ENCODE measurements around the gene SLCO4A1.

Gene SLCO4A1

DNA sequence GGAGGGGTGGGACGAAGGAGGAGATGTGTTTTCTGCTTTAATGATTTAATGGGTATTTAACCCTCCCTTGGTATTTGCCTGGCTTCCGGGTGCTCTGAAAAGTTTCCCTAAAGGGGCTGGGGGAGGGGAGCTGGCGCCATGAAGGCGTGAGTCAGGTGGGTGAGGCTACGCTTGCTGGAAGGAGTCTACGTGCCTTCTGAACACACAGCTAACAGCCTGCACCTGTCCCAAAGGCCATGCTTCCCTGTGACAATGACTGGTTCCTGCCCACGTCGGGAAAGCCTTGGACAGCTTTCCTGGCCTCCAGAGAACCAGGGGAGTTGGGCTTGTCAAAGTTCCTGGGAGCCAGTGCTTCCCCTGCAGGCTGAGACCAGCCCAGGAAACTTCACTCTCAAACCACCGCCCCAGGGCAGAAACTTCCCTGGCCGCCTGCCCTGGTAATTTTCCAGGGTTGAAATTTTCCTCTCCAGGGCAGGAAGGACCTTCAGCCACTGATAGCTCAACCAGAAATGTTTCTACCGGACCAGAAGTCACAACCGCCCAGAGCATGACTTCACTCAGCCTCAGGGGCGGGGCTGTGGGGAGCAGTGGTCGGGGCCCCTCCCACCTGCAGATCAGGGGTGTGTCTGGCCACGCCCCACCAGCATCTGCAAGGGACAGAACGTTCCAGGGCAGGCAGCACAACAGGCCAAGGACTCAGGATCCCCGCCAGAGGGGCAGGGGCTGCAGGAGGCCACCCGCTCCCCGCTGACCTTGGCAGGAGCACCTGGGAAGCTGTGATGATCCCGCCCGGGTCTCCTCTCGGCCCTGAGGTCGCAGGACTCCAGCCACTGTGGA is 18.6 kb upstream of the SLCO4A1 start:
- H3K9ac ChIP-seq (ENCODE audit: low read length), result no peak overlapping the region
- H2BK120ac ChIP-seq (ENCODE audit: insufficient read depth, low read length, poor library complexity), result peak overlapping the region; percentile 67
- H3K27ac ChIP-seq (ENCODE audit: low read depth, low read length), result peak overlapping the region; percentile 92
- peaks cover 31 to 35% of the 10 kb centered on the region in 2 experiments for H3K4me1 ChIP-seq (ENCODE audit: control insufficient read depth in 1 of 2, insufficient read depth in 2 of 2, low read length in 2 of 2)
- no CpG with 5 or more reads among the region's 23 CpGs for WGBS (ENCODE audit: extremely low coverage, insufficient coverage, insufficient read length)
- DNase-seq, result peak; percentile 96 to 99
- H3K14ac ChIP-seq (ENCODE audit: low read length), result peak overlapping the region; percentile 76
- H3K4me3 ChIP-seq (ENCODE audit: low read depth, low read length), result no peak overlapping the region
- H3K9me3 ChIP-seq (ENCODE audit: insufficient read depth, low read depth, low read length), result peaks cover 3% of the 10 kb centered on the region
- H2BK5ac ChIP-seq (ENCODE audit: low read depth, low read length, poor library complexity), result peak overlapping the region; percentile 86
- peak overlapping the region; percentile 73 for H3K4ac ChIP-seq (ENCODE audit: low read depth, low read length)
- no peak overlapping the region for H4K12ac ChIP-seq (ENCODE audit: low read depth, low read length)
- H3K27me3 ChIP-seq (ENCODE audit: insufficient read depth, low read length), result no peaks in the 10 kb centered on the region
- H3K23ac ChIP-seq (ENCODE audit: low read length), result no peak overlapping the region
- peak overlapping the region; percentile 75 for H4K8ac ChIP-seq (ENCODE audit: low read depth, low read length)
- H2AK5ac ChIP-seq (ENCODE audit: low read length), result peak overlapping the region; percentile 88
- H3K79me1 ChIP-seq (ENCODE audit: low read length), result peaks cover 35% of the 10 kb centered on the region
- H3K79me2 ChIP-seq (ENCODE audit: control insufficient read depth, insufficient read depth, low read length, poor library complexity), result peaks cover 5% of the 10 kb centered on the region
- peak overlapping the region; percentile 62 for H3K18ac ChIP-seq (ENCODE audit: low read length)
- no peaks in the 10 kb centered on the region for H3K36me3 ChIP-seq (ENCODE audit: control insufficient read depth in 1 of 2, insufficient read depth in 2 of 2, low read length in 2 of 2)
- H2AFZ ChIP-seq (ENCODE audit: insufficient read depth, low read length, poor library complexity), result peak overlapping the region; percentile 70
- H4K91ac ChIP-seq (ENCODE audit: low read depth, low read length), result peak overlapping the region; percentile 93
- peak overlapping the region; percentile 84 for H2BK12ac ChIP-seq (ENCODE audit: low read length)
- H3K4me2 ChIP-seq (ENCODE audit: low read length), result peak overlapping the region; percentile 45

DNA sequence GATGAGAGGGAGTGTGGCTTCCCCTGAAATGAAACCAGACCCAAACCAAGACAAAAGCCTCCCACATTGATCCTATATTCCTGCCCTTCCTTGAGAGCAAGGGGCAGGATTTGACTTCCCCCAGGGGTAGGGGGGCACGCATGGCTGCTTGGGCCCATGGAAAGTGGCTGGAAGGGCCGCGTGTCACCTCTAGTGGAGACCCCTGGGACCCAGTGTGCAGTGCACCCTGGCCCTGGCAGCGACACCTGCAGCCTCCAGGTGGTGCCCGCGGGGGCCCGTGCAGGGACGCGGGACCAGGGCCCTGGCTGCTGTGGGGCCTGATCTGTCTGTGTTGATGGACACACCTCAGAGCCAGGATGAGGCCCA is 18.0 kb upstream of the SLCO4A1 start:
- H3K27ac ChIP-seq (ENCODE audit: low read depth, low read length), result peak overlapping the region; percentile 92
- peaks cover 35% of the 10 kb centered on the region for H3K79me1 ChIP-seq (ENCODE audit: low read length)
- peak overlapping the region; percentile 9 for H3K4ac ChIP-seq (ENCODE audit: low read depth, low read length)
- no peak overlapping the region for H3K4me3 ChIP-seq (ENCODE audit: low read depth, low read length)
- peak overlapping the region; percentile 43 for H3K18ac ChIP-seq (ENCODE audit: low read length)
- DNase-seq, result peak in 1 of 2 donors; percentile 40
- no CpG with 5 or more reads among the region's 9 CpGs for WGBS (ENCODE audit: extremely low coverage, insufficient coverage, insufficient read length)
- peak overlapping the region; percentile 46 for H3K14ac ChIP-seq (ENCODE audit: low read length)
- peak overlapping the region; percentile 61 for H2BK12ac ChIP-seq (ENCODE audit: low read length)
- peaks cover 5% of the 10 kb centered on the region for H3K79me2 ChIP-seq (ENCODE audit: control insufficient read depth, insufficient read depth, low read length, poor library complexity)
- no peak overlapping the region for H3K9ac ChIP-seq (ENCODE audit: low read length)
- peak overlapping the region; percentile 11 for H3K4me2 ChIP-seq (ENCODE audit: low read length)
- H3K23ac ChIP-seq (ENCODE audit: low read length), result no peak overlapping the region
- H3K27me3 ChIP-seq (ENCODE audit: insufficient read depth, low read length), result no peaks in the 10 kb centered on the region
- H2AFZ ChIP-seq (ENCODE audit: insufficient read depth, low read length, poor library complexity), result peak overlapping the region; percentile 12
- peak overlapping the region; percentile 80 for H4K91ac ChIP-seq (ENCODE audit: low read depth, low read length)
- H2BK120ac ChIP-seq (ENCODE audit: insufficient read depth, low read length, poor library complexity), result peak overlapping the region; percentile 40
- H3K9me3 ChIP-seq (ENCODE audit: insufficient read depth, low read depth, low read length), result peaks cover 3% of the 10 kb centered on the region
- no peaks in the 10 kb centered on the region for H3K36me3 ChIP-seq (ENCODE audit: control insufficient read depth in 1 of 2, insufficient read depth in 2 of 2, low read length in 2 of 2)
- H2AK5ac ChIP-seq (ENCODE audit: low read length), result peak overlapping the region; percentile 80
- peaks cover 28 to 31% of the 10 kb centered on the region in 2 experiments for H3K4me1 ChIP-seq (ENCODE audit: control insufficient read depth in 1 of 2, insufficient read depth in 2 of 2, low read length in 2 of 2)
- H4K8ac ChIP-seq (ENCODE audit: low read depth, low read length), result peak overlapping the region; percentile 13
- H2BK5ac ChIP-seq (ENCODE audit: low read depth, low read length, poor library complexity), result peak overlapping the region; percentile 35
- H4K12ac ChIP-seq (ENCODE audit: low read depth, low read length), result no peak overlapping the region

DNA sequence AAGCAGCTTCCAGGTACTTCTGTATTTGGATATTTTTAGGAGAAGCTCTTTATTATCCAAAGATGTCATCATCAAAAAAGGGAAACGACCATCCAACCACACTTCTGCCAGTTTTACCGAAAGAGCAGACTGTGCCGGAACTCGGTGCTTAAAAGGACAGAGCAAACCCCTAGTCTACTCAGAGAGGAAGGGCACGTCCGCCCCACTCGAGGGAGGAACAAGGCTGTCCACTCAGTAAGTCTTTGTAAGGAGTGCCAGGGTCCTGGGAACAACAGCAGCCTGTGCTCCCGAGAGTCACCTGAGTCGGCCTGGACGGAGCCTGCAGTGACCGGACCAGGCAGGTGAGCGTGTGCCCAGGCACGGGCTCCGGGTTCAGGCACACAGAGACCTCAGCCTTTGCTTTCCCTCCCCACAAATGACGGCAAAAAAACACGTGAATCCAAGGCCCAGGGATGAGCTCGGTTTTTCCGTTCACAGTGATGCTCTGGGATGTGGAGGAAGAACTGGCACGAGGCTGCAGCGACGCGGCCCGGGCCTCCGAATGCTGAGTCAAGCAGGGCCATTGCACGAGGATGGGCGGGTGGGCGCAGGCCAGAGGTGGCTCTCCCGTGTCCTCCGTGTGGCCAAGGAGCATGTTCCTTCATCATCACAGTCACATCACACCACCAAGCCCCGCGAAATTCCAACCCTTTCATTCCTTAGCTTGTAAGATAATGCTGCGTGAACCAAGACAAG is 17.4 kb upstream of the SLCO4A1 start:
- WGBS (ENCODE audit: extremely low coverage, insufficient coverage, insufficient read length), result no CpG with 5 or more reads among the region's 32 CpGs
- H3K27me3 ChIP-seq (ENCODE audit: insufficient read depth, low read length), result no peaks in the 10 kb centered on the region

DNA sequence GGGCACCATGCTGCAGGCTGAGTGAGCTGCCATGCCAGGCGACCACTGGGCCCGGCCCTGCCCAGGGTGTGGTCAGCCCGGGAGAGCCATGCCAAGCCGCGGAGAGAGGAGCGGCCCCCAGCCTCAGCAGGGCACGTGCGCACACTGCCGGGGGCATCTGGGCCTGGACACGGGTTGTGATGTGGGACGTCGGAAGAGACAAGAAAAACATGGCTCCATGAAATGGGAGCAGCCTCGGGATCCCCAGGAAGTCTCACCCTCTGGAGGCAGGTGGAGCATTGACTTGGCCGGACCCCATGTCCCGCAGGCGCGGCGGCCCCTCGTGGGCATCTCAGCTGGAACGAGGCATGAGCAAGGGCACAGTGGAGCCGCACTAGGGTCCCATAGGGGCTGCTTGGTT is 16.8 kb upstream of the SLCO4A1 start:
- Histone ChIP-seq H2BK12ac (ENCODE audit: low read length) (peak overlapping the region; percentile 73), H3K36me3 (ENCODE audit: control insufficient read depth in 1 of 2, insufficient read depth in 2 of 2, low read length in 2 of 2) (no peaks in the 10 kb centered on the region), H3K4me1 (ENCODE audit: control insufficient read depth in 1 of 2, insufficient read depth in 2 of 2, low read length in 2 of 2) (peaks cover 28 to 31% of the 10 kb centered on the region in 2 experiments), H3K4me2 (ENCODE audit: low read length) (no peak overlapping the region), H3K79me2 (ENCODE audit: control insufficient read depth, insufficient read depth, low read length, poor library complexity) (peaks cover 5% of the 10 kb centered on the region), H3K14ac (ENCODE audit: low read length) (no peak overlapping the region), H3K9ac (ENCODE audit: low read length) (no peak overlapping the region), H3K79me1 (ENCODE audit: low read length) (peaks cover 35% of the 10 kb centered on the region), H2AFZ (ENCODE audit: insufficient read depth, low read length, poor library complexity) (peak overlapping the region; percentile 21), H2BK120ac (ENCODE audit: insufficient read depth, low read length, poor library complexity) (peak overlapping the region; percentile 0), H3K9me3 (ENCODE audit: insufficient read depth, low read depth, low read length) (peaks cover 3% of the 10 kb centered on the region), H3K23ac (ENCODE audit: low read length) (no peak overlapping the region), H2BK5ac (ENCODE audit: low read depth, low read length, poor library complexity) (no peak overlapping the region), H4K8ac (ENCODE audit: low read depth, low read length) (no peak overlapping the region), H3K4ac (ENCODE audit: low read depth, low read length) (no peak overlapping the region), H4K12ac (ENCODE audit: low read depth, low read length) (no peak overlapping the region), H3K27me3 (ENCODE audit: insufficient read depth, low read length) (no peaks in the 10 kb centered on the region), H3K18ac (ENCODE audit: low read length) (peak overlapping the region; percentile 17), H3K27ac (ENCODE audit: low read depth, low read length) (no peak overlapping the region), H2AK5ac (ENCODE audit: low read length) (peak overlapping the region; percentile 89), H3K4me3 (ENCODE audit: low read depth, low read length) (no peak overlapping the region), H4K91ac (ENCODE audit: low read depth, low read length) (peak overlapping the region; percentile 80)
- DNase-seq, result no peak
- WGBS (ENCODE audit: extremely low coverage, insufficient coverage, insufficient read length), result no CpG with 5 or more reads among the region's 21 CpGs

More for the DNA sequence above, 17.4 kb upstream of the SLCO4A1 start:
- peak overlapping the region; percentile 21 for H2AFZ ChIP-seq (ENCODE audit: insufficient read depth, low read length, poor library complexity)
- H4K91ac ChIP-seq (ENCODE audit: low read depth, low read length), result peak overlapping the region; percentile 80
- H3K9me3 ChIP-seq (ENCODE audit: insufficient read depth, low read depth, low read length), result peaks cover 3% of the 10 kb centered on the region
- peak overlapping the region; percentile 40 for H3K14ac ChIP-seq (ENCODE audit: low read length)
- H3K18ac ChIP-seq (ENCODE audit: low read length), result peak overlapping the region; percentile 46
- H3K79me2 ChIP-seq (ENCODE audit: control insufficient read depth, insufficient read depth, low read length, poor library complexity), result peaks cover 5% of the 10 kb centered on the region
- no peak for DNase-seq
- no peak overlapping the region for H3K4me2 ChIP-seq (ENCODE audit: low read length)
- no peaks in the 10 kb centered on the region for H3K36me3 ChIP-seq (ENCODE audit: control insufficient read depth in 1 of 2, insufficient read depth in 2 of 2, low read length in 2 of 2)
- no peak overlapping the region for H4K8ac ChIP-seq (ENCODE audit: low read depth, low read length)
- H3K4me3 ChIP-seq (ENCODE audit: low read depth, low read length), result no peak overlapping the region
- H3K9ac ChIP-seq (ENCODE audit: low read length), result no peak overlapping the region
- peak overlapping the region; percentile 24 for H2BK120ac ChIP-seq (ENCODE audit: insufficient read depth, low read length, poor library complexity)
- no peak overlapping the region for H3K27ac ChIP-seq (ENCODE audit: low read depth, low read length)
- peak overlapping the region; percentile 35 for H2BK5ac ChIP-seq (ENCODE audit: low read depth, low read length, poor library complexity)
- H3K4ac ChIP-seq (ENCODE audit: low read depth, low read length), result peak overlapping the region; percentile 30
- H2AK5ac ChIP-seq (ENCODE audit: low read length), result peak overlapping the region; percentile 89
- peaks cover 28 to 31% of the 10 kb centered on the region in 2 experiments for H3K4me1 ChIP-seq (ENCODE audit: control insufficient read depth in 1 of 2, insufficient read depth in 2 of 2, low read length in 2 of 2)
- peak overlapping the region; percentile 55 for H2BK12ac ChIP-seq (ENCODE audit: low read length)
- H3K79me1 ChIP-seq (ENCODE audit: low read length), result peaks cover 35% of the 10 kb centered on the region
- H3K23ac ChIP-seq (ENCODE audit: low read length), result no peak overlapping the region
- H4K12ac ChIP-seq (ENCODE audit: low read depth, low read length), result no peak overlapping the region

Data from trophoblast cell (in vitro differentiated cells and primary cell).